Gastroesophageal sphincter (tissue), 4 donors: ENCODE results near the gene UBR4. TPM values are rescaled to one million over a fixed set of nuclear protein-coding genes. Genes with fewer than 3 reads are reported as not detected.

Experiments
- ATAC-seq: fragments of 150-250 bp; one replicate; pipeline ENCODE4 v1.9.1; 2016; ENCODE audit warnings: mild to moderate bottlenecking, moderate library complexity
- H3K27ac ChIP-seq, 4 donors: fragments of 200-600 bp; sonication (generic) in 3 of 4; 1 replicate in 3 of 4; 2 replicates in 1 of 4; pipeline ENCODE4 v1.5.1; 2016 to 2019
- H3K27me3 ChIP-seq: fragments of 200-600 bp; sonication (generic); one replicate; pipeline ENCODE4 v1.5.1; 2019
- H3K36me3 ChIP-seq, 2 donors: fragments of 200-600 bp; sonication (generic); one replicate each; pipeline ENCODE4 v1.5.1; 2019; ENCODE audit warnings: control low read depth in 1 of 2
- H3K4me1 ChIP-seq, 3 donors: fragments of 200-600 bp; sonication (generic); 1 replicate in 2 of 3; 2 replicates in 1 of 3; pipeline ENCODE4 v1.5.1; 2016 to 2019; ENCODE audit warnings: control low read depth in 2 of 3
- H3K4me3 ChIP-seq, 2 donors: fragments of 200-600 bp; sonication (generic); one replicate each; pipeline ENCODE4 v1.5.1; 2019; ENCODE audit warnings: mild to moderate bottlenecking in 1 of 2, moderate library complexity in 1 of 2
- H3K9me3 ChIP-seq, 3 donors: fragments of 200-600 bp; sonication (generic); one replicate each; pipeline ENCODE4 v1.5.1; 2017 to 2019; ENCODE audit warnings: control low read depth in 2 of 3
- EP300 ChIP-seq: sonication (generic); formaldehyde crosslinking; IDR thresholded peaks from one replicate; pipeline ENCODE4 v1.6.1; 2017; ENCODE audit warnings: antibody characterized with exemption, mild to moderate bottlenecking
- POLR2A ChIP-seq, 2 donors: fragments of 450-650 bp; IDR thresholded peaks; one replicate each; pipeline ENCODE4 v1.6.1; 2017; ENCODE audit warnings: antibody characterized with exemption in 2 of 2, mild to moderate bottlenecking in 2 of 2, moderate library complexity in 1 of 2
- POLR2AphosphoS5 ChIP-seq: sonication (generic); formaldehyde crosslinking; IDR thresholded peaks from one replicate; pipeline ENCODE4 v1.6.1; 2017; ENCODE audit warnings: antibody characterized with exemption
- WGBS, 2 donors: methylation state at CpG; one replicate each; pipeline ENCODE4 v1.1.5; 2018; ENCODE audit warnings: low coverage in 1 of 2; 5-methylcytosine and 5-hydroxymethylcytosine counted together
- total RNA-seq, 4 donors: library from RNA; depleted of rRNA; stranded (reverse); fragments of >200 nt; gene quantifications; one replicate each; pipeline ENCODE4 v1.1.0, GENCODE V29; 2016
- TF ChIP-seq, protein P1 (sequence below), 4 experiments: fragments of 200-600 bp in 2 of 4; fragments of 450-650 bp in 2 of 4; sonication (generic) in 1 of 4; IDR thresholded peaks; one replicate each; pipeline ENCODE4 v1.5.1; 2017 to 2019; ENCODE audit warnings: antibody characterized with exemption in 4 of 4, mild to moderate bottlenecking in 2 of 4, moderate library complexity in 2 of 4

UBR4 gene
- total RNA-seq, 4 donors from 2014 or later: 79.3 to 200 (median 191) TPM

DNA sequence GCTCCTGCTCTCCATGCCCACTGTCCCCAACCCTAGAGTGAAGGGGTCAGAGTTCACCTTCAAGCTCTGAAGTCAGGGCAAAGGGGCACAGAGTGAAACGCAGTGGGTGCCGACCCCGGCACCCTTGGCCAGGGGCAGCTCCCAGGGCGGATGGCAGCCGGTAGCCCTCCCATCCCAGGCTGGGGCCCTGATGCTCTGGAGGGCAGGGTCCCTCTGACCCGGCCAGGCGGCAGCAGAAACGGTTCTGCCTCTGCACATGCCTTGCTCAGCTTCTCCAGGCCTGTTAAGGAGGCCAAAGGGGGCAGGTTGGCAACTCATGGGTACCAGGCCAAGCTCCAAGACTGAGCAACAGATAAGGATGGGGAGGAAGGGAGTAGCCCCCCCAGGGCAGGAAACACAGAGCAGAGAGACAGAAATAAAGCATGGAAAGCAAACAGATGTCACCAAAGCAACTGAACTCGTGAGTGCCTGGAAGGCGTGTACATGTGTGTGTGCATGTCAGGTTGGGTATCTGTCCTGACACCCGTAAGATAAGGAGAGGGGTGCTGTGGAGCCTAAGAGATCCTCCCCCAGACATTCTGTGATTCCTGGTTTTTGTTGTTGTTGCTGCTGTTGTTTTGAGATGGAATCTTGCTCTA lies 141.3 kb downstream of the UBR4 start:
- ATAC-seq: no peak
- WGBS, 2 donors: 47 to 90% methylated on average over 2 to 3 of the region's 11 CpGs
- no peak overlapping the region for H3K27ac ChIP-seq

GRCh38 chr1:19067912-19068638 lies 142.0 kb downstream of the UBR4 start:
- Histone ChIP-seq H3K4me1 (peaks cover 0 to 22% (median 0%) of the 10 kb centered on the region in 3 donors), H3K9me3 (no peaks in the 10 kb centered on the region), H3K36me3 (peaks cover 0 to 10% of the 10 kb centered on the region in 2 donors), H3K27ac (no peak overlapping the region), H3K4me3 (no peak overlapping the region), H3K27me3 (no peaks in the 10 kb centered on the region)
- ATAC-seq: no peak
- TF ChIP-seq, protein P1, sequence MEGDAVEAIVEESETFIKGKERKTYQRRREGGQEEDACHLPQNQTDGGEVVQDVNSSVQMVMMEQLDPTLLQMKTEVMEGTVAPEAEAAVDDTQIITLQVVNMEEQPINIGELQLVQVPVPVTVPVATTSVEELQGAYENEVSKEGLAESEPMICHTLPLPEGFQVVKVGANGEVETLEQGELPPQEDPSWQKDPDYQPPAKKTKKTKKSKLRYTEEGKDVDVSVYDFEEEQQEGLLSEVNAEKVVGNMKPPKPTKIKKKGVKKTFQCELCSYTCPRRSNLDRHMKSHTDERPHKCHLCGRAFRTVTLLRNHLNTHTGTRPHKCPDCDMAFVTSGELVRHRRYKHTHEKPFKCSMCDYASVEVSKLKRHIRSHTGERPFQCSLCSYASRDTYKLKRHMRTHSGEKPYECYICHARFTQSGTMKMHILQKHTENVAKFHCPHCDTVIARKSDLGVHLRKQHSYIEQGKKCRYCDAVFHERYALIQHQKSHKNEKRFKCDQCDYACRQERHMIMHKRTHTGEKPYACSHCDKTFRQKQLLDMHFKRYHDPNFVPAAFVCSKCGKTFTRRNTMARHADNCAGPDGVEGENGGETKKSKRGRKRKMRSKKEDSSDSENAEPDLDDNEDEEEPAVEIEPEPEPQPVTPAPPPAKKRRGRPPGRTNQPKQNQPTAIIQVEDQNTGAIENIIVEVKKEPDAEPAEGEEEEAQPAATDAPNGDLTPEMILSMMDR (IDR thresholded peaks at IDR 0.05): no peak
- no peak for TF ChIP-seq POLR2A (IDR thresholded peaks at IDR 0.05)
- 90 to 100% methylated on average over 2 of the region's 14 CpGs for WGBS, 2 donors

More for the DNA sequence above, 141.3 kb downstream of the UBR4 start:
- peaks cover 0 to 17% of the 10 kb centered on the region in 2 donors for H3K36me3 ChIP-seq
- no peak overlapping the region for H3K4me3 ChIP-seq
- H3K9me3 ChIP-seq: no peaks in the 10 kb centered on the region
- TF ChIP-seq POLR2AphosphoS5 (no peak), POLR2A (IDR thresholded peaks at IDR 0.05) (no peak), EP300 (no peak)
- TF ChIP-seq, protein P1 (IDR thresholded peaks at IDR 0.05): no peak
- no peaks in the 10 kb centered on the region for H3K27me3 ChIP-seq
- H3K4me1 ChIP-seq: peaks cover 0 to 29% (median 0%) of the 10 kb centered on the region in 3 donors

DNA sequence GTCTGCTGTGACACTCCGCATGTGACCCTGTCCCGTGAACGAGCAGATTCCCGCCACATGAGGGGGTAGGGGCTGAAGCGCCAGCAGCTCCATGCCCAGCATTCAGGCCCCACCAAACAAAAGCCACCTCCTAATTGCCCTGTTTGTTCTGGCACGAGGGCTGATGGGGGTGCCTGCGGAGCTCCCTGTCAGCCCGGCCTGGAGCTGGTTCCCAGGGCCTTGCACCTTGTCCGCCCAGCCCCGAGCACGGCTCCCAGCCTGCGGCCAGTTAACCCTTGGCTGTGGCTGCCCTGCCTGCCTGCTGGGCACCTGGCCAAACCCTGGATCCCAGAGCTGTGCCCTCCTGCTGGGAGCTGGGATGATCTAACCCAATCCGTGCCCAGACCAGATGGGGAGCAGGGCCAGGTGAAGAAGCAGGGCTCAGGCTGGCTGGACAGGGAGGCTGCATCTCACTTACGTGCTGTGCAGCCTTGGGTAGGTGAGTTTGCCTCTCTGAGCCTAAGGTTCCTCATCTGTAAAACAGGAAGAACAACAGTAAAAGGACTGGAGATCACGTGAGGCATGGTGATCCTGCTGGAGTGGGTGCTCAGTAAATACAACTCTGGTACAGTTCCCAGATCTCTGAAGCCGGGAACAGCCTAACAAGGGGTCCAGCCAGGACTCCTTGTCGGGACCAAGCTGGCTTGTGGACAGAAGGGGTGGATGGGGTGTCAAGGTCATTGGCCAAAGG lies 142.7 kb downstream of the UBR4 start:
- Histone ChIP-seq H3K9me3 (no peaks in the 10 kb centered on the region), H3K27ac (no peak overlapping the region), H3K36me3 (peaks cover 0 to 3% of the 10 kb centered on the region in 2 donors), H3K4me3 (no peak overlapping the region), H3K4me1 (peaks cover 0 to 17% (median 0%) of the 10 kb centered on the region in 3 donors), H3K27me3 (no peaks in the 10 kb centered on the region)
- TF ChIP-seq POLR2AphosphoS5 (no peak), EP300 (no peak), POLR2A (IDR thresholded peaks at IDR 0.05) (no peak)
- TF ChIP-seq, protein P1 (IDR thresholded peaks at IDR 0.05): no peak
- ATAC-seq: peak; percentile 12
- WGBS, 2 donors: 20 to 38% methylated on average over 2 of the region's 17 CpGs

- ATAC-seq: no peak
- Histone ChIP-seq H3K9me3 (no peaks in the 10 kb centered on the region), H3K4me3 (no peak overlapping the region), H3K27ac (no peak overlapping the region), H3K27me3 (no peaks in the 10 kb centered on the region), H3K4me1 (peaks cover 0 to 17% (median 0%) of the 10 kb centered on the region in 3 donors), H3K36me3 (no peaks in the 10 kb centered on the region)
- TF ChIP-seq POLR2AphosphoS5 (no peak), EP300 (no peak), POLR2A (IDR thresholded peaks at IDR 0.05) (no peak)
- TF ChIP-seq, protein P1 (IDR thresholded peaks at IDR 0.05): no peak
- WGBS, 2 donors: 54% methylated on average over 5 of the region's 10 CpGs; no CpG with 5 or more reads in 1 of the 2 donors
These were observed 143.2 kb downstream of the UBR4 start for GRCh38 chr1:19066874-19067181.
